ENCODE data around the gene DUS3L.
"Not testable (repeated sequence)": the region's sequence is repeated elsewhere in the genome, so short reads cannot be mapped to it uniquely, and the experiment has no call there.

DUS3L gene

GRCh38 chr19:5775668-5776309, 15.2 kb downstream of the DUS3L start:
- in situ Hi-C loops (cut with MboI; ENCODE audit: low sequenced_read_pairs) = no loop called here

GRCh38 chr19:5774921-5775320, 16.0 kb downstream of the DUS3L start:
- in situ Hi-C loops (cut with MboI; ENCODE audit: low sequenced_read_pairs) = no loop called here

GRCh38 chr19:5773276-5773675, 17.7 kb downstream of the DUS3L start:
- in situ Hi-C loops (cut with MboI; ENCODE audit: low sequenced_read_pairs) = no loop called here

- in situ Hi-C loops (cut with MboI; ENCODE audit: low sequenced_read_pairs) = no loop called here
Observed at GRCh38 chr19:5772416-5772815, 18.5 kb downstream of the DUS3L start.

- in situ Hi-C loops (cut with MboI; ENCODE audit: low sequenced_read_pairs) = no loop called here
Observed at GRCh38 chr19:5767949-5768348, 23.0 kb downstream of the DUS3L start.

GRCh38 chr19:5765220-5765619, 25.7 kb downstream of the DUS3L start:
- in situ Hi-C loops (cut with MboI; ENCODE audit: low sequenced_read_pairs) = no loop called here

- in situ Hi-C loops (cut with MboI; ENCODE audit: low sequenced_read_pairs) = no loop called here
Observed at GRCh38 chr19:5762608-5763217, 28.2 kb downstream of the DUS3L start.

- in situ Hi-C loops (cut with MboI; ENCODE audit: low sequenced_read_pairs) = no loop called here
Observed at GRCh38 chr19:5753743-5754142, 37.2 kb downstream of the DUS3L start.

GRCh38 chr19:5751709-5752108, 39.3 kb downstream of the DUS3L start:
- in situ Hi-C loops (cut with MboI; ENCODE audit: low sequenced_read_pairs) = no loop called here

- in situ Hi-C loops (cut with MboI; ENCODE audit: low sequenced_read_pairs) = no loop called here
Observed at GRCh38 chr19:5749505-5749904, 41.5 kb downstream of the DUS3L start.

- in situ Hi-C loops (cut with MboI; ENCODE audit: low sequenced_read_pairs) = not testable (repeated sequence)
Observed at GRCh38 chr19:5748920-5749319, 42.0 kb downstream of the DUS3L start.

GRCh38 chr19:5744999-5745398, 46.0 kb downstream of the DUS3L start:
- in situ Hi-C loops (cut with MboI; ENCODE audit: low sequenced_read_pairs) = not testable (repeated sequence)

- in situ Hi-C loops (cut with MboI; ENCODE audit: low sequenced_read_pairs) = no loop called here
Observed at GRCh38 chr19:5743630-5744029, 47.3 kb downstream of the DUS3L start.

GRCh38 chr19:5742051-5742450, 48.9 kb downstream of the DUS3L start:
- in situ Hi-C loops (cut with MboI; ENCODE audit: low sequenced_read_pairs) = no loop called here

GRCh38 chr19:5738423-5738822, 52.5 kb downstream of the DUS3L start:
- in situ Hi-C loops (cut with MboI; ENCODE audit: low sequenced_read_pairs) = no loop called here

Data from HL-60/S4 treated with retinoic acid at 250 ng/mL for 4 days and 3 days (cell line).